Measurements from ENCODE around the gene LCN6. TPM values are rescaled to one million over a fixed set of nuclear protein-coding genes. Genes with fewer than 3 reads are reported as not detected.

The LCN6 gene
- total and polyA plus RNA-seq, 9 of the 15 experiments (the other 6 are each of a cell fraction or from before 2014, with no cell fraction given), result 0.10 to 0.45 (median 0.37) TPM; not detected in 5

DNA sequence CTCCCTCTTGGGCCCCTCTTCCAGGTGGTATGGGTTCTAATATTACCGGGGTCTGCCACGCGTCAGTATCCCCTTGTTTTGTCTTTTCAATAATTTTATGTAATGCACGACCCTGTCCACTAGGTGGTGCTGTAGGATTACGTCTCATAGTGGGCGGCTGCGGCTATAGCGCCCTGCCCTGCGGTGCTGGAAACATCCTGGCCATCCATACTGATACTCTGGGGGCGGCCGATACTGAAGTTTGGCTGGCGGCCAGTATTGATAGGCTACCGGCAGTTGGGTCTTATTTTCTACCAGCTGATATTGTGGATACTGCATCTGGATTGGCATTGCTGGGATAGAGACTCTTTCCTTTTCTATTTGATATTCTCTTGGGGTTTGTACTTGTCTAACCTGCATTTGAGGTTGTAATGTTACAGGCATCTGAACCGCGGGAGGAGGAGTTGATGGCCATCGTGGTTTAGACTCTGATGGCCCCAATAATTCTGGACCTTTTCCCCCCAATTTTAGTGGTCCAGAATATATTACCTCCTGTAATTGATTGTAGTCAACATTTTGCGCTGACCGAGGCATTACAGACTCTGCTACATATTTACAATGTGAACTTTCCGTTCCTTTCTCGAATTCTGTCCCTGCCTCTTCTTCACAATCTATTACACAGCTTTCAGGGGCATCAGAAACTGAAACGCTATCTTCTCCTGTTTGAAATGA is 39.5 kb upstream of the LCN6 start (continued):
- TF ChIP-seq EP300 (IDR thresholded peaks at IDR 0.05; ENCODE audit: low read length) (peak; percentile 43; the same call in 1 of the 2 replicates), MLX (CRISPR knock-in tag; conservative IDR thresholded peaks at IDR 0.05) (no peak), EWSR1 (IDR thresholded peaks at IDR 0.05; ENCODE audit: borderline replicate concordance, low read depth, partially characterized antibody) (no peak), POLR3G (IDR thresholded peaks at IDR 0.05; ENCODE audit: extremely low read depth, insufficient read length, insufficient replicate concordance) (no peak), ZNF584 (CRISPR knock-in tag; IDR thresholded peaks at IDR 0.05; ENCODE audit: low read depth) (no peak), SIN3B (IDR thresholded peaks at IDR 0.05; ENCODE audit: low read depth) (no peak), E2F8 (IDR thresholded peaks at IDR 0.05; ENCODE audit: low read depth, partially characterized antibody) (peak; percentile 52), ZNF589 (CRISPR knock-in tag; IDR thresholded peaks at IDR 0.05; ENCODE audit: low read depth) (no peak), CXXC5 (CRISPR knock-in tag; IDR thresholded peaks at IDR 0.05) (peak; percentile 59), IFI16 (CRISPR knock-in tag; IDR thresholded peaks at IDR 0.05) (no peak)
- TF ChIP-seq, protein P1, sequence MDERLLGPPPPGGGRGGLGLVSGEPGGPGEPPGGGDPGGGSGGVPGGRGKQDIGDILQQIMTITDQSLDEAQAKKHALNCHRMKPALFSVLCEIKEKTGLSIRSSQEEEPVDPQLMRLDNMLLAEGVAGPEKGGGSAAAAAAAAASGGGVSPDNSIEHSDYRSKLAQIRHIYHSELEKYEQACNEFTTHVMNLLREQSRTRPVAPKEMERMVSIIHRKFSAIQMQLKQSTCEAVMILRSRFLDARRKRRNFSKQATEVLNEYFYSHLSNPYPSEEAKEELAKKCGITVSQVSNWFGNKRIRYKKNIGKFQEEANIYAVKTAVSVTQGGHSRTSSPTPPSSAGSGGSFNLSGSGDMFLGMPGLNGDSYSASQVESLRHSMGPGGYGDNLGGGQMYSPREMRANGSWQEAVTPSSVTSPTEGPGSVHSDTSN (CRISPR knock-in tag; IDR thresholded peaks at IDR 0.05; ENCODE audit: low read depth), result no peak
- TF ChIP-seq, protein P1 (tag; conservative IDR thresholded peaks at IDR 0.05; ENCODE audit: low read depth), result no peak
- TF ChIP-seq, protein P2, sequence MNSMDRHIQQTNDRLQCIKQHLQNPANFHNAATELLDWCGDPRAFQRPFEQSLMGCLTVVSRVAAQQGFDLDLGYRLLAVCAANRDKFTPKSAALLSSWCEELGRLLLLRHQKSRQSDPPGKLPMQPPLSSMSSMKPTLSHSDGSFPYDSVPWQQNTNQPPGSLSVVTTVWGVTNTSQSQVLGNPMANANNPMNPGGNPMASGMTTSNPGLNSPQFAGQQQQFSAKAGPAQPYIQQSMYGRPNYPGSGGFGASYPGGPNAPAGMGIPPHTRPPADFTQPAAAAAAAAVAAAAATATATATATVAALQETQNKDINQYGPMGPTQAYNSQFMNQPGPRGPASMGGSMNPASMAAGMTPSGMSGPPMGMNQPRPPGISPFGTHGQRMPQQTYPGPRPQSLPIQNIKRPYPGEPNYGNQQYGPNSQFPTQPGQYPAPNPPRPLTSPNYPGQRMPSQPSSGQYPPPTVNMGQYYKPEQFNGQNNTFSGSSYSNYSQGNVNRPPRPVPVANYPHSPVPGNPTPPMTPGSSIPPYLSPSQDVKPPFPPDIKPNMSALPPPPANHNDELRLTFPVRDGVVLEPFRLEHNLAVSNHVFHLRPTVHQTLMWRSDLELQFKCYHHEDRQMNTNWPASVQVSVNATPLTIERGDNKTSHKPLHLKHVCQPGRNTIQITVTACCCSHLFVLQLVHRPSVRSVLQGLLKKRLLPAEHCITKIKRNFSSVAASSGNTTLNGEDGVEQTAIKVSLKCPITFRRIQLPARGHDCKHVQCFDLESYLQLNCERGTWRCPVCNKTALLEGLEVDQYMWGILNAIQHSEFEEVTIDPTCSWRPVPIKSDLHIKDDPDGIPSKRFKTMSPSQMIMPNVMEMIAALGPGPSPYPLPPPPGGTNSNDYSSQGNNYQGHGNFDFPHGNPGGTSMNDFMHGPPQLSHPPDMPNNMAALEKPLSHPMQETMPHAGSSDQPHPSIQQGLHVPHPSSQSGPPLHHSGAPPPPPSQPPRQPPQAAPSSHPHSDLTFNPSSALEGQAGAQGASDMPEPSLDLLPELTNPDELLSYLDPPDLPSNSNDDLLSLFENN (IDR thresholded peaks at IDR 0.05; ENCODE audit: low read depth in 2 of 2, low read length in 2 of 2), result no peak

Data from K562 (cell line).